HepG2 (cell line): ENCODE results near the gene PMM2. TPM values are rescaled to one million over a fixed set of nuclear protein-coding genes. Genes with fewer than 3 reads are reported as not detected.

Source experiments
- BCL6 ChIP-seq: IDR thresholded peaks from 2 replicates; pipeline ENCODE4 v1.6.1; 2016; ENCODE audit warnings: missing genetic modification reagents, missing compliant biosample characterization
- CHD2 ChIP-seq: IDR thresholded peaks from 2 replicates; pipeline ENCODE4 v1.6.1; 2011; ENCODE audit warnings: low read depth, low read length, improper control_type of control experiment
- GPN1 ChIP-seq: sonication (generic); formaldehyde crosslinking; IDR thresholded peaks from 2 replicates; pipeline ENCODE4 v1.5.1; 2020; ENCODE audit warnings: missing genetic modification reagents, borderline replicate concordance
- HNRNPUL1 ChIP-seq: fragments of 200-400 bp; formaldehyde crosslinking; IDR thresholded peaks from 2 replicates; pipeline ENCODE4 v1.6.1; 2017; ENCODE audit warnings: low read depth, mild to moderate bottlenecking, low read length, moderate library complexity
- MATR3 ChIP-seq: sonication (generic); formaldehyde crosslinking; IDR thresholded peaks from 2 replicates; pipeline ENCODE4 v1.4.0; 2020; ENCODE audit warnings: missing genetic modification reagents
- MIER2 ChIP-seq: IDR thresholded peaks from 2 replicates; pipeline ENCODE4 v1.6.1; 2016; ENCODE audit warnings: missing biosample characterization, missing genetic modification reagents
- RARA ChIP-seq: IDR thresholded peaks from 2 replicates; pipeline ENCODE4 v1.6.1; 2016; ENCODE audit warnings: missing genetic modification reagents, missing compliant biosample characterization
- RBM22 ChIP-seq: fragments of 200-400 bp; formaldehyde crosslinking; optimal IDR thresholded peaks from 2 replicates; pipeline ENCODE3; 2017; ENCODE audit warnings: mild to moderate bottlenecking, low read length, moderate library complexity
- SOX6 ChIP-seq, 2 experiments: fragments of 450-650 bp in 1 of 2; sonication (generic) in 1 of 2; formaldehyde crosslinking in 1 of 2; IDR thresholded peaks; 2 replicates each; pipeline versions ENCODE4 v1.4.0 to v1.6.1; 2017 to 2020; ENCODE audit warnings: antibody characterized with exemption in 1 of 2, mild to moderate bottlenecking in 1 of 2, missing genetic modification reagents in 1 of 2
- ZFX ChIP-seq: sonication (generic); formaldehyde crosslinking; IDR thresholded peaks from 2 replicates; pipeline ENCODE4 v1.4.0; 2020; ENCODE audit warnings: mild to moderate bottlenecking, low read depth, missing genetic modification reagents, moderate library complexity
- ZNF501 ChIP-seq: sonication (generic); formaldehyde crosslinking; IDR thresholded peaks from 2 replicates; pipeline ENCODE4 v1.5.1; 2020; ENCODE audit warnings: mild to moderate bottlenecking, moderate library complexity, missing genetic modification reagents
- ZNF790 ChIP-seq: sonication (generic); formaldehyde crosslinking; IDR thresholded peaks from 2 replicates; pipeline ENCODE4 v1.8.0; 2022; ENCODE audit warnings: missing genetic modification reagents, mild to moderate bottlenecking, borderline replicate concordance
- polyA plus RNA-seq, 8 experiments: library from polyadenylated mRNA; depleted of rRNA in 3 of 8; stranded (reverse) in 7 of 8; unstranded in 1 of 8; fragments of >200 nt; fragmentation: Illumina TruSeq in 4 of 8; extraction: Trizol in 4 of 8; gene quantifications; 2 replicates each; pipeline versions ENCODE4 v1.2.1 to v1.2.3, GENCODE V29; 2011 to 2016; ENCODE audit warnings: low read depth in 4 of 8, missing spikeins in 1 of 8, mixed read lengths in 1 of 8; ENCODE audit not compliant: insufficient read depth in 1 of 8
- total RNA-seq, 5 experiments: library from RNA; depleted of rRNA; stranded (reverse); fragments of >200 nt; fragmentation: Illumina TruSeq; extraction: Trizol; gene quantifications; 2 replicates each; pipeline ENCODE4 v1.2.3, GENCODE V29; 2016; ENCODE audit warnings: low read depth in 1 of 5
- TF ChIP-seq, protein P1 (sequence below): sonication (generic); formaldehyde crosslinking; IDR thresholded peaks from 2 replicates; pipeline ENCODE4 v1.4.0; 2020; ENCODE audit warnings: missing genetic modification reagents
- TF ChIP-seq, protein P2 (sequence below): sonication (generic); formaldehyde crosslinking; conservative IDR thresholded peaks from 2 replicates; pipeline ENCODE4 v1.4.0; 2020; ENCODE audit warnings: mild to moderate bottlenecking, missing genetic modification reagents, moderate library complexity
- TF ChIP-seq, protein P3 (sequence below): sonication (generic); formaldehyde crosslinking; IDR thresholded peaks from 2 replicates; pipeline ENCODE4 v1.4.0; 2020; ENCODE audit warnings: mild to moderate bottlenecking, missing genetic modification reagents, borderline replicate concordance

The PMM2 gene
- total and polyA plus RNA-seq, 2 of the 13 experiments (the other 11 are each of a cell fraction or from before 2014, with no cell fraction given): 52.2 to 93.7 TPM

DNA sequence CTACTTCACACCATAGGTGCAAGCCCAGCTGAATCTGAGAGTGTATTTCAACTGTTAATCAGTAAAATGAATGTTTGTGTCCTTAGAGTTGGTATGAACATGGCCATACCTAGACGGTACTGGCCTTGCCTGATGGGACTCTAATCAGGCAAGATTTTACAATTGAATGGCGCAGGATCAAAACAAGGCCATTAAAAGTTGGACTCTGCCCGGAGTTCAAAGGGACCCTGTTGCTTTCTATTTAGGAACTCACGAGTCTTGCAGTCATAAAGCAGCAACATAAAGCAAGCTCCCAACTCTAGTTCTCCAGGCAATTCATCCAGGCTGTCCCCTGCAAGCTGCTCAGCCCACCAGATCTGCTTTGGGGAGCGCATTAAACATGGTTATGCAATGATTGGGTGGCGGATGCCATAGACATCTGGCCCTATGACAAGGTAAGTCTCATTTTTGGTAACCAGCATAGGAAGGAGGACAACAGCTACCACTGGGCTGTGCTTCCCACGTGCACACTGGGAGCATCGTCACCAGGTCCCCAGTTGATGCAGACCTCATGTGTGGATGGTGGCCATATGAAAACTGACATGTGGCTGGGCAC is 9.0 kb upstream of the PMM2 start (continued):
- TF ChIP-seq RBM22 (no peak), ZNF790 (CRISPR knock-in tag) (no peak), SOX6 (IDR thresholded peaks at IDR 0.05) (no peak), SOX6 (CRISPR knock-in tag; IDR thresholded peaks at IDR 0.05) (no peak), CHD2 (0 out of 2 replicates have a peak, but pooled peaks have one; percentile 28), HNRNPUL1 (no peak), ZFX (CRISPR knock-in tag) (0 out of 2 replicates have a peak, but pooled peaks have one; percentile 20), BCL6 (CRISPR knock-in tag) (peak; percentile 42), RARA (CRISPR knock-in tag) (no peak), MIER2 (CRISPR knock-in tag) (no peak), ZNF501 (CRISPR knock-in tag) (no peak), GPN1 (CRISPR knock-in tag) (no peak), MATR3 (CRISPR knock-in tag) (no peak)
- TF ChIP-seq, protein P1, sequence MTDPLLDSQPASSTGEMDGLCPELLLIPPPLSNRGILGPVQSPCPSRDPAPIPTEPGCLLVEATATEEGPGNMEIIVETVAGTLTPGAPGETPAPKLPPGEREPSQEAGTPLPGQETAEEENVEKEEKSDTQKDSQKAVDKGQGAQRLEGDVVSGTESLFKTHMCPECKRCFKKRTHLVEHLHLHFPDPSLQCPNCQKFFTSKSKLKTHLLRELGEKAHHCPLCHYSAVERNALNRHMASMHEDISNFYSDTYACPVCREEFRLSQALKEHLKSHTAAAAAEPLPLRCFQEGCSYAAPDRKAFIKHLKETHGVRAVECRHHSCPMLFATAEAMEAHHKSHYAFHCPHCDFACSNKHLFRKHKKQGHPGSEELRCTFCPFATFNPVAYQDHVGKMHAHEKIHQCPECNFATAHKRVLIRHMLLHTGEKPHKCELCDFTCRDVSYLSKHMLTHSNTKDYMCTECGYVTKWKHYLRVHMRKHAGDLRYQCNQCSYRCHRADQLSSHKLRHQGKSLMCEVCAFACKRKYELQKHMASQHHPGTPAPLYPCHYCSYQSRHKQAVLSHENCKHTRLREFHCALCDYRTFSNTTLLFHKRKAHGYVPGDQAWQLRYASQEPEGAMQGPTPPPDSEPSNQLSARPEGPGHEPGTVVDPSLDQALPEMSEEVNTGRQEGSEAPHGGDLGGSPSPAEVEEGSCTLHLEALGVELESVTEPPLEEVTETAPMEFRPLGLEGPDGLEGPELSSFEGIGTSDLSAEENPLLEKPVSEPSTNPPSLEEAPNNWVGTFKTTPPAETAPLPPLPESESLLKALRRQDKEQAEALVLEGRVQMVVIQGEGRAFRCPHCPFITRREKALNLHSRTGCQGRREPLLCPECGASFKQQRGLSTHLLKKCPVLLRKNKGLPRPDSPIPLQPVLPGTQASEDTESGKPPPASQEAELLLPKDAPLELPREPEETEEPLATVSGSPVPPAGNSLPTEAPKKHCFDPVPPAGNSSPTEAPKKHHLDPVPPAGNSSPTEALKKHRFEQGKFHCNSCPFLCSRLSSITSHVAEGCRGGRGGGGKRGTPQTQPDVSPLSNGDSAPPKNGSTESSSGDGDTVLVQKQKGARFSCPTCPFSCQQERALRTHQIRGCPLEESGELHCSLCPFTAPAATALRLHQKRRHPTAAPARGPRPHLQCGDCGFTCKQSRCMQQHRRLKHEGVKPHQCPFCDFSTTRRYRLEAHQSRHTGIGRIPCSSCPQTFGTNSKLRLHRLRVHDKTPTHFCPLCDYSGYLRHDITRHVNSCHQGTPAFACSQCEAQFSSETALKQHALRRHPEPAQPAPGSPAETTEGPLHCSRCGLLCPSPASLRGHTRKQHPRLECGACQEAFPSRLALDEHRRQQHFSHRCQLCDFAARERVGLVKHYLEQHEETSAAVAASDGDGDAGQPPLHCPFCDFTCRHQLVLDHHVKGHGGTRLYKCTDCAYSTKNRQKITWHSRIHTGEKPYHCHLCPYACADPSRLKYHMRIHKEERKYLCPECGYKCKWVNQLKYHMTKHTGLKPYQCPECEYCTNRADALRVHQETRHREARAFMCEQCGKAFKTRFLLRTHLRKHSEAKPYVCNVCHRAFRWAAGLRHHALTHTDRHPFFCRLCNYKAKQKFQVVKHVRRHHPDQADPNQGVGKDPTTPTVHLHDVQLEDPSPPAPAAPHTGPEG (CRISPR knock-in tag): no peak
- TF ChIP-seq, protein P2, sequence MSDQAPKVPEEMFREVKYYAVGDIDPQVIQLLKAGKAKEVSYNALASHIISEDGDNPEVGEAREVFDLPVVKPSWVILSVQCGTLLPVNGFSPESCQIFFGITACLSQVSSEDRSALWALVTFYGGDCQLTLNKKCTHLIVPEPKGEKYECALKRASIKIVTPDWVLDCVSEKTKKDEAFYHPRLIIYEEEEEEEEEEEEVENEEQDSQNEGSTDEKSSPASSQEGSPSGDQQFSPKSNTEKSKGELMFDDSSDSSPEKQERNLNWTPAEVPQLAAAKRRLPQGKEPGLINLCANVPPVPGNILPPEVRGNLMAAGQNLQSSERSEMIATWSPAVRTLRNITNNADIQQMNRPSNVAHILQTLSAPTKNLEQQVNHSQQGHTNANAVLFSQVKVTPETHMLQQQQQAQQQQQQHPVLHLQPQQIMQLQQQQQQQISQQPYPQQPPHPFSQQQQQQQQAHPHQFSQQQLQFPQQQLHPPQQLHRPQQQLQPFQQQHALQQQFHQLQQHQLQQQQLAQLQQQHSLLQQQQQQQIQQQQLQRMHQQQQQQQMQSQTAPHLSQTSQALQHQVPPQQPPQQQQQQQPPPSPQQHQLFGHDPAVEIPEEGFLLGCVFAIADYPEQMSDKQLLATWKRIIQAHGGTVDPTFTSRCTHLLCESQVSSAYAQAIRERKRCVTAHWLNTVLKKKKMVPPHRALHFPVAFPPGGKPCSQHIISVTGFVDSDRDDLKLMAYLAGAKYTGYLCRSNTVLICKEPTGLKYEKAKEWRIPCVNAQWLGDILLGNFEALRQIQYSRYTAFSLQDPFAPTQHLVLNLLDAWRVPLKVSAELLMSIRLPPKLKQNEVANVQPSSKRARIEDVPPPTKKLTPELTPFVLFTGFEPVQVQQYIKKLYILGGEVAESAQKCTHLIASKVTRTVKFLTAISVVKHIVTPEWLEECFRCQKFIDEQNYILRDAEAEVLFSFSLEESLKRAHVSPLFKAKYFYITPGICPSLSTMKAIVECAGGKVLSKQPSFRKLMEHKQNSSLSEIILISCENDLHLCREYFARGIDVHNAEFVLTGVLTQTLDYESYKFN: 0 out of 2 replicates have a peak, but pooled peaks have one; percentile 27
- TF ChIP-seq, protein P3, sequence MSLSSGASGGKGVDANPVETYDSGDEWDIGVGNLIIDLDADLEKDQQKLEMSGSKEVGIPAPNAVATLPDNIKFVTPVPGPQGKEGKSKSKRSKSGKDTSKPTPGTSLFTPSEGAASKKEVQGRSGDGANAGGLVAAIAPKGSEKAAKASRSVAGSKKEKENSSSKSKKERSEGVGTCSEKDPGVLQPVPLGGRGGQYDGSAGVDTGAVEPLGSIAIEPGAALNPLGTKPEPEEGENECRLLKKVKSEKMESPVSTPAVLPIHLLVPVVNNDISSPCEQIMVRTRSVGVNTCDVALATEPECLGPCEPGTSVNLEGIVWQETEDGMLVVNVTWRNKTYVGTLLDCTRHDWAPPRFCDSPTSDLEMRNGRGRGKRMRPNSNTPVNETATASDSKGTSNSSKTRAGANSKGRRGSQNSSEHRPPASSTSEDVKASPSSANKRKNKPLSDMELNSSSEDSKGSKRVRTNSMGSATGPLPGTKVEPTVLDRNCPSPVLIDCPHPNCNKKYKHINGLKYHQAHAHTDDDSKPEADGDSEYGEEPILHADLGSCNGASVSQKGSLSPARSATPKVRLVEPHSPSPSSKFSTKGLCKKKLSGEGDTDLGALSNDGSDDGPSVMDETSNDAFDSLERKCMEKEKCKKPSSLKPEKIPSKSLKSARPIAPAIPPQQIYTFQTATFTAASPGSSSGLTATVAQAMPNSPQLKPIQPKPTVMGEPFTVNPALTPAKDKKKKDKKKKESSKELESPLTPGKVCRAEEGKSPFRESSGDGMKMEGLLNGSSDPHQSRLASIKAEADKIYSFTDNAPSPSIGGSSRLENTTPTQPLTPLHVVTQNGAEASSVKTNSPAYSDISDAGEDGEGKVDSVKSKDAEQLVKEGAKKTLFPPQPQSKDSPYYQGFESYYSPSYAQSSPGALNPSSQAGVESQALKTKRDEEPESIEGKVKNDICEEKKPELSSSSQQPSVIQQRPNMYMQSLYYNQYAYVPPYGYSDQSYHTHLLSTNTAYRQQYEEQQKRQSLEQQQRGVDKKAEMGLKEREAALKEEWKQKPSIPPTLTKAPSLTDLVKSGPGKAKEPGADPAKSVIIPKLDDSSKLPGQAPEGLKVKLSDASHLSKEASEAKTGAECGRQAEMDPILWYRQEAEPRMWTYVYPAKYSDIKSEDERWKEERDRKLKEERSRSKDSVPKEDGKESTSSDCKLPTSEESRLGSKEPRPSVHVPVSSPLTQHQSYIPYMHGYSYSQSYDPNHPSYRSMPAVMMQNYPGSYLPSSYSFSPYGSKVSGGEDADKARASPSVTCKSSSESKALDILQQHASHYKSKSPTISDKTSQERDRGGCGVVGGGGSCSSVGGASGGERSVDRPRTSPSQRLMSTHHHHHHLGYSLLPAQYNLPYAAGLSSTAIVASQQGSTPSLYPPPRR (CRISPR knock-in tag): no peak
